A549 (cell line): ENCODE measurements around the gene ACOXL.

ENCODE experiments used
- CBX8 ChIP-seq: fragments of 200-600 bp; sonication (generic); IDR thresholded peaks from 2 replicates; pipeline ENCODE4 v1.6.1; 2016
- CEBPB ChIP-seq, 2 experiments: fragments of >200 bp in 1 of 2; sonication (Bioruptor Twin) in 1 of 2; formaldehyde crosslinking in 1 of 2; IDR thresholded peaks; 2 replicates each; pipeline ENCODE4 v1.6.1; 2012 to 2016
- EP300 ChIP-seq, 2 experiments: fragments of >200 bp; sonication (Bioruptor Twin); formaldehyde crosslinking; IDR thresholded peaks; 2 replicates in 1 of 2; 3 replicates in 1 of 2; pipeline ENCODE4 v1.6.1; 2016 to 2017
- JUN ChIP-seq, 2 experiments: fragments of >200 bp; sonication (Bioruptor Twin); formaldehyde crosslinking; IDR thresholded peaks; 2 replicates in 1 of 2; 3 replicates in 1 of 2; pipeline ENCODE4 v1.6.1; 2016 to 2017
- MAZ ChIP-seq: fragments of 150-350 bp; IDR thresholded peaks from 2 replicates; pipeline ENCODE4 v1.6.1; 2014; ENCODE audit warnings: antibody characterized with exemption, low read depth, low read length, borderline replicate concordance
- RCOR1 ChIP-seq: fragments of 150-350 bp; IDR thresholded peaks from 2 replicates; pipeline ENCODE4 v1.6.1; 2014; ENCODE audit warnings: antibody characterized with exemption, low read length, low read depth
- RNF2 ChIP-seq: fragments of 200-600 bp; sonication (generic); IDR thresholded peaks from 2 replicates; pipeline ENCODE4 v1.6.1; 2016; ENCODE audit warnings: low read depth, mild to moderate bottlenecking, antibody characterized with exemption, moderate library complexity, borderline replicate concordance
- SREBF2 ChIP-seq: fragments of 450-650 bp; IDR thresholded peaks from 2 replicates; pipeline ENCODE4 v1.6.1; 2014; ENCODE audit warnings: mild to moderate bottlenecking, moderate library complexity
- TF ChIP-seq, protein P1 (sequence below): fragments of 200-600 bp; sonication (generic); IDR thresholded peaks from 2 replicates; pipeline ENCODE4 v1.6.1; 2016; ENCODE audit warnings: antibody characterized with exemption, mild to moderate bottlenecking, moderate library complexity
- TF ChIP-seq, protein P2 (sequence below): fragments of >200 bp; sonication (Bioruptor Twin); formaldehyde crosslinking; IDR thresholded peaks from 3 replicates; pipeline ENCODE4 v1.5.1; 2016
- TF ChIP-seq, protein P3 (sequence below): fragments of 450-650 bp; IDR thresholded peaks from 2 replicates; pipeline ENCODE4 v1.6.1; 2014; ENCODE audit warnings: antibody characterized with exemption

DNA sequence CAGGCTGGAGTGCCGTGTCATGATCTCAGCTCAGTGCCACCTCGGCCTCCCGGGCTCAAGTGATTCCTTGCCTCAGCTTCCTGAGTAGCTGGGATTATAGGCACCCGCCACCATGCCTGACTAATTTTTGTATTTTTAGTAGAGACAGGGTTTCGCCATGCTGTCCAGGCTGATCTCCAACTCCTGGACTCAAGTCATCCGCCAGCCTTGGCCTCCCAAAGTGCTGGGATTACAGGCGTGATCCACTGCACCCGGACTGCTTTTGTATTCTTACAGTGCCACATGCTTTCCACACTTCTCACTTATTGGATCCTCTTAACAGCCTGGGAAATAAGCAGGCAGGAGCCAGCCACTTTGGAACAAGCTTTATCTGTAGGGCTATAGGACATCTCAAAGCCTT lies 363.1 kb downstream of the ACOXL start:
- no peak for TF ChIP-seq RCOR1
- TF ChIP-seq MAZ: no peak
- TF ChIP-seq, protein P1, sequence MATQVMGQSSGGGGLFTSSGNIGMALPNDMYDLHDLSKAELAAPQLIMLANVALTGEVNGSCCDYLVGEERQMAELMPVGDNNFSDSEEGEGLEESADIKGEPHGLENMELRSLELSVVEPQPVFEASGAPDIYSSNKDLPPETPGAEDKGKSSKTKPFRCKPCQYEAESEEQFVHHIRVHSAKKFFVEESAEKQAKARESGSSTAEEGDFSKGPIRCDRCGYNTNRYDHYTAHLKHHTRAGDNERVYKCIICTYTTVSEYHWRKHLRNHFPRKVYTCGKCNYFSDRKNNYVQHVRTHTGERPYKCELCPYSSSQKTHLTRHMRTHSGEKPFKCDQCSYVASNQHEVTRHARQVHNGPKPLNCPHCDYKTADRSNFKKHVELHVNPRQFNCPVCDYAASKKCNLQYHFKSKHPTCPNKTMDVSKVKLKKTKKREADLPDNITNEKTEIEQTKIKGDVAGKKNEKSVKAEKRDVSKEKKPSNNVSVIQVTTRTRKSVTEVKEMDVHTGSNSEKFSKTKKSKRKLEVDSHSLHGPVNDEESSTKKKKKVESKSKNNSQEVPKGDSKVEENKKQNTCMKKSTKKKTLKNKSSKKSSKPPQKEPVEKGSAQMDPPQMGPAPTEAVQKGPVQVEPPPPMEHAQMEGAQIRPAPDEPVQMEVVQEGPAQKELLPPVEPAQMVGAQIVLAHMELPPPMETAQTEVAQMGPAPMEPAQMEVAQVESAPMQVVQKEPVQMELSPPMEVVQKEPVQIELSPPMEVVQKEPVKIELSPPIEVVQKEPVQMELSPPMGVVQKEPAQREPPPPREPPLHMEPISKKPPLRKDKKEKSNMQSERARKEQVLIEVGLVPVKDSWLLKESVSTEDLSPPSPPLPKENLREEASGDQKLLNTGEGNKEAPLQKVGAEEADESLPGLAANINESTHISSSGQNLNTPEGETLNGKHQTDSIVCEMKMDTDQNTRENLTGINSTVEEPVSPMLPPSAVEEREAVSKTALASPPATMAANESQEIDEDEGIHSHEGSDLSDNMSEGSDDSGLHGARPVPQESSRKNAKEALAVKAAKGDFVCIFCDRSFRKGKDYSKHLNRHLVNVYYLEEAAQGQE: no peak
- TF ChIP-seq, protein P2, sequence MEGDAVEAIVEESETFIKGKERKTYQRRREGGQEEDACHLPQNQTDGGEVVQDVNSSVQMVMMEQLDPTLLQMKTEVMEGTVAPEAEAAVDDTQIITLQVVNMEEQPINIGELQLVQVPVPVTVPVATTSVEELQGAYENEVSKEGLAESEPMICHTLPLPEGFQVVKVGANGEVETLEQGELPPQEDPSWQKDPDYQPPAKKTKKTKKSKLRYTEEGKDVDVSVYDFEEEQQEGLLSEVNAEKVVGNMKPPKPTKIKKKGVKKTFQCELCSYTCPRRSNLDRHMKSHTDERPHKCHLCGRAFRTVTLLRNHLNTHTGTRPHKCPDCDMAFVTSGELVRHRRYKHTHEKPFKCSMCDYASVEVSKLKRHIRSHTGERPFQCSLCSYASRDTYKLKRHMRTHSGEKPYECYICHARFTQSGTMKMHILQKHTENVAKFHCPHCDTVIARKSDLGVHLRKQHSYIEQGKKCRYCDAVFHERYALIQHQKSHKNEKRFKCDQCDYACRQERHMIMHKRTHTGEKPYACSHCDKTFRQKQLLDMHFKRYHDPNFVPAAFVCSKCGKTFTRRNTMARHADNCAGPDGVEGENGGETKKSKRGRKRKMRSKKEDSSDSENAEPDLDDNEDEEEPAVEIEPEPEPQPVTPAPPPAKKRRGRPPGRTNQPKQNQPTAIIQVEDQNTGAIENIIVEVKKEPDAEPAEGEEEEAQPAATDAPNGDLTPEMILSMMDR: no peak
- no peak for TF ChIP-seq RNF2
- TF ChIP-seq SREBF2: no peak
- TF ChIP-seq, protein P3, sequence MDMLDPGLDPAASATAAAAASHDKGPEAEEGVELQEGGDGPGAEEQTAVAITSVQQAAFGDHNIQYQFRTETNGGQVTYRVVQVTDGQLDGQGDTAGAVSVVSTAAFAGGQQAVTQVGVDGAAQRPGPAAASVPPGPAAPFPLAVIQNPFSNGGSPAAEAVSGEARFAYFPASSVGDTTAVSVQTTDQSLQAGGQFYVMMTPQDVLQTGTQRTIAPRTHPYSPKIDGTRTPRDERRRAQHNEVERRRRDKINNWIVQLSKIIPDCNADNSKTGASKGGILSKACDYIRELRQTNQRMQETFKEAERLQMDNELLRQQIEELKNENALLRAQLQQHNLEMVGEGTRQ: no peak
- no peak for TF ChIP-seq CEBPB (IDR thresholded peaks at IDR 0.05)
- TF ChIP-seq EP300 (IDR thresholded peaks at IDR 0.05): no peak
- TF ChIP-seq CBX8: no peak
- no peak for TF ChIP-seq JUN (IDR thresholded peaks at IDR 0.05)
